ES-I3 (cell line): ENCODE results near the gene DCLK2.

Source experiments
- H3K36me3 ChIP-seq: 2 replicates; pipeline ENCODE4 v1.6.1; 2013; ENCODE audit warnings: mild to moderate bottlenecking, low read length, control low read depth, moderate library complexity; ENCODE audit not compliant: insufficient read depth
- H3K4me1 ChIP-seq: 2 replicates; pipeline ENCODE4 v1.6.1; 2013; ENCODE audit warnings: mild to moderate bottlenecking, control low read depth, low read length; ENCODE audit not compliant: insufficient read depth
- H3K9ac ChIP-seq: 2 replicates; pipeline ENCODE4 v1.6.1; 2013; ENCODE audit warnings: low read depth, mild to moderate bottlenecking, low read length, moderate library complexity
- H3K9me3 ChIP-seq: 2 replicates; pipeline ENCODE4 v1.6.1; 2013; ENCODE audit warnings: mild to moderate bottlenecking, low read length, moderate library complexity; ENCODE audit not compliant: control insufficient read depth, insufficient read depth

DCLK2 gene

GRCh38 chr4:150209140-150209829 is 131.0 kb downstream of the DCLK2 start:
- no peaks in the 10 kb centered on the region for H3K9me3 ChIP-seq
- H3K9ac ChIP-seq, result no peak overlapping the region
- peaks cover 3% of the 10 kb centered on the region; the same call in 1 of the 2 replicates for H3K4me1 ChIP-seq
- no peaks in the 10 kb centered on the region for H3K36me3 ChIP-seq

- Histone ChIP-seq H3K4me1 (peaks cover 3% of the 10 kb centered on the region; the same call in 1 of the 2 replicates), H3K9me3 (no peaks in the 10 kb centered on the region), H3K9ac (no peak overlapping the region), H3K36me3 (no peaks in the 10 kb centered on the region)
Measured at GRCh38 chr4:150211016-150211415, 132.8 kb downstream of the DCLK2 start.

GRCh38 chr4:150211799-150212445 is 133.7 kb downstream of the DCLK2 start:
- H3K36me3 ChIP-seq, result no peaks in the 10 kb centered on the region
- no peaks in the 10 kb centered on the region for H3K9me3 ChIP-seq
- no peak overlapping the region for H3K9ac ChIP-seq
- H3K4me1 ChIP-seq, result peaks cover 4% of the 10 kb centered on the region; the same call in 1 of the 2 replicates

GRCh38 chr4:150212485-150212884 is 134.2 kb downstream of the DCLK2 start:
- H3K9me3 ChIP-seq, result no peaks in the 10 kb centered on the region
- H3K4me1 ChIP-seq, result peaks cover 10% of the 10 kb centered on the region; the same call in 1 of the 2 replicates
- H3K36me3 ChIP-seq, result no peaks in the 10 kb centered on the region
- H3K9ac ChIP-seq, result no peak overlapping the region

GRCh38 chr4:150212927-150213326 is 134.7 kb downstream of the DCLK2 start:
- Histone ChIP-seq H3K36me3 (no peaks in the 10 kb centered on the region), H3K4me1 (peaks cover 12% of the 10 kb centered on the region; the same call in 1 of the 2 replicates), H3K9me3 (no peaks in the 10 kb centered on the region), H3K9ac (no peak overlapping the region)

GRCh38 chr4:150215601-150216000 is 137.4 kb downstream of the DCLK2 start:
- peaks cover 12% of the 10 kb centered on the region; the same call in 1 of the 2 replicates for H3K4me1 ChIP-seq
- no peaks in the 10 kb centered on the region for H3K36me3 ChIP-seq
- H3K9ac ChIP-seq, result no peak overlapping the region
- no peaks in the 10 kb centered on the region for H3K9me3 ChIP-seq

GRCh38 chr4:150216726-150217125 is 138.5 kb downstream of the DCLK2 start:
- Histone ChIP-seq H3K36me3 (no peaks in the 10 kb centered on the region), H3K9ac (no peak overlapping the region), H3K4me1 (peaks cover 12% of the 10 kb centered on the region; the same call in 1 of the 2 replicates), H3K9me3 (no peaks in the 10 kb centered on the region)

- H3K9ac ChIP-seq, result no peak overlapping the region
- H3K36me3 ChIP-seq, result no peaks in the 10 kb centered on the region
- no peaks in the 10 kb centered on the region for H3K9me3 ChIP-seq
- H3K4me1 ChIP-seq, result peaks cover 12% of the 10 kb centered on the region; the same call in 1 of the 2 replicates
Measured at GRCh38 chr4:150217192-150217591, 138.9 kb downstream of the DCLK2 start.

- no peaks in the 10 kb centered on the region for H3K9me3 ChIP-seq
- no peak overlapping the region for H3K9ac ChIP-seq
- H3K4me1 ChIP-seq, result peaks cover 11% of the 10 kb centered on the region; the same call in 1 of the 2 replicates
- no peaks in the 10 kb centered on the region for H3K36me3 ChIP-seq
Measured at GRCh38 chr4:150217808-150218207, 139.6 kb downstream of the DCLK2 start.

GRCh38 chr4:150218447-150218846 is 140.2 kb downstream of the DCLK2 start:
- H3K36me3 ChIP-seq, result no peaks in the 10 kb centered on the region
- peaks cover 9% of the 10 kb centered on the region; the same call in 1 of the 2 replicates for H3K4me1 ChIP-seq
- no peaks in the 10 kb centered on the region for H3K9me3 ChIP-seq
- no peak overlapping the region for H3K9ac ChIP-seq

GRCh38 chr4:150219841-150220240 is 141.6 kb downstream of the DCLK2 start:
- H3K4me1 ChIP-seq, result peaks cover 15% of the 10 kb centered on the region; the same call in 1 of the 2 replicates
- no peaks in the 10 kb centered on the region for H3K36me3 ChIP-seq
- H3K9me3 ChIP-seq, result no peaks in the 10 kb centered on the region
- H3K9ac ChIP-seq, result no peak overlapping the region

- Histone ChIP-seq H3K9ac (no peak overlapping the region), H3K4me1 (peaks cover 17% of the 10 kb centered on the region; the same call in 1 of the 2 replicates), H3K36me3 (no peaks in the 10 kb centered on the region), H3K9me3 (no peaks in the 10 kb centered on the region)
Measured at GRCh38 chr4:150224896-150225591, 146.8 kb downstream of the DCLK2 start.

- Histone ChIP-seq H3K4me1 (peaks cover 14% of the 10 kb centered on the region; the same call in 1 of the 2 replicates), H3K9me3 (no peaks in the 10 kb centered on the region), H3K36me3 (no peaks in the 10 kb centered on the region), H3K9ac (no peak overlapping the region)
Measured at GRCh38 chr4:150229520-150229919, 151.3 kb downstream of the DCLK2 start.

GRCh38 chr4:150230561-150230960 is 152.3 kb downstream of the DCLK2 start:
- Histone ChIP-seq H3K9me3 (no peaks in the 10 kb centered on the region), H3K36me3 (no peaks in the 10 kb centered on the region), H3K4me1 (peaks cover 7% of the 10 kb centered on the region; the same call in 1 of the 2 replicates), H3K9ac (no peak overlapping the region)
